Panc1 (cell line): ENCODE results near the gene FOXO6. TPM values are rescaled to one million over a fixed set of nuclear protein-coding genes. Genes with fewer than 3 reads are reported as not detected.

Experiments
- ATAC-seq: fragments of 200-7000 bp; cut with Tn5 transposase; 2 replicates; pipeline ENCODE4 v1.9.1; 2020; ENCODE audit warnings: mild to moderate bottlenecking, moderate library complexity
- BruUV-seq: library from RNA; stranded (reverse); fragments of 400-500 nt; replicated peaks from 2 replicates; lab custom pipeline; 2021; lab: Mats Ljungman, UMichigan
- CTCF ChIA-PET: fragments of 300-600 bp; sonication (Branson Sonifier 250); formaldehyde crosslinking; loops from one replicate; lab custom pipeline; 2022; ENCODE audit warnings: antibody characterized with exemption; lab: Charles Lee
- POLR2A ChIA-PET: fragments of 300-600 bp; sonication (Branson Sonifier 250); formaldehyde crosslinking; loops from one replicate; lab custom pipeline; 2022; ENCODE audit warnings: antibody characterized with exemption; lab: Charles Lee
- DNase-seq: peaks from one replicate; pipeline ENCODE4 v3.0.0-alpha.2; 2010; ENCODE audit warnings: low read depth, low spot score
- H3K27ac ChIP-seq: 2 replicates; pipeline ENCODE4 v1.5.1; 2011; ENCODE audit warnings: mild to moderate bottlenecking, low read length, inconsistent platforms
- H3K27me3 ChIP-seq: fragments of 200-500 bp; sonication (Bioruptor generic); 2 replicates; pipeline ENCODE4 v1.6.0; 2014; ENCODE audit warnings: low read length, inconsistent platforms; ENCODE audit not compliant: control insufficient read depth, insufficient read depth
- H3K36me3 ChIP-seq: fragments of 200-500 bp; sonication (Bioruptor generic); 2 replicates; pipeline ENCODE4 v1.5.1; 2014; ENCODE audit warnings: inconsistent platforms, mild to moderate bottlenecking, low read length, moderate library complexity; ENCODE audit not compliant: control insufficient read depth, insufficient read depth
- H3K4me1 ChIP-seq: 2 replicates; pipeline ENCODE4 v1.5.1; 2011; ENCODE audit warnings: inconsistent platforms, mild to moderate bottlenecking, low read length, moderate library complexity; ENCODE audit not compliant: control insufficient read depth, insufficient read depth
- H3K4me3 ChIP-seq, 2 experiments: 2 replicates each; pipeline ENCODE4 v1.5.1; 2011 to 2012; ENCODE audit warnings: low read depth in 2 of 2, low read length in 2 of 2, mild to moderate bottlenecking in 2 of 2, inconsistent platforms in 1 of 2, moderate library complexity in 1 of 2
- H3K9me3 ChIP-seq: fragments of 200-500 bp; sonication (Bioruptor generic); 2 replicates; pipeline ENCODE4 v1.5.1; 2014; ENCODE audit warnings: low read depth, mild to moderate bottlenecking, inconsistent platforms, low read length, moderate library complexity; ENCODE audit not compliant: control insufficient read depth, insufficient read depth
- CTCF ChIP-seq: fragments of 450-650 bp; IDR thresholded peaks from 2 replicates; pipeline ENCODE4 v1.5.1; 2017; ENCODE audit warnings: mild to moderate bottlenecking
- POLR2AphosphoS5 ChIP-seq: IDR thresholded peaks from 2 replicates; pipeline ENCODE4 v1.6.1; 2012; ENCODE audit warnings: mild to moderate bottlenecking, low read depth, low read length, moderate library complexity
- SIN3A ChIP-seq: IDR thresholded peaks from 2 replicates; pipeline ENCODE4 v1.6.1; 2012; ENCODE audit warnings: low read depth, mild to moderate bottlenecking, low read length, moderate library complexity, borderline replicate concordance; ENCODE audit not compliant: insufficient read depth
- TCF7L2 ChIP-seq: IDR thresholded peaks from 2 replicates; pipeline ENCODE4 v1.6.1; 2011; ENCODE audit warnings: mild to moderate bottlenecking, low read depth, low read length, inconsistent platforms
- in situ Hi-C: cut with HindIII; loops from 2 replicates; pipeline ENCODE4 v1.10.0; 2016; ENCODE audit warnings: low sequenced_read_pairs, low pct_unique_long_range_greater_than_20kb
- intact Hi-C: fragments of 100-400 bp; cut with micrococcal nuclease; formaldehyde crosslinking; loops from one replicate; pipeline ENCODE4 v1.10.0; 2022; ENCODE audit not compliant: unreplicated experiment
- total RNA-seq: library from RNA; stranded (reverse); gene quantifications from one replicate; pipeline ENCODE4 v1.2.1, GENCODE V29; 2021; ENCODE audit not compliant: unreplicated experiment
- TF ChIP-seq, protein P1 (sequence below), 2 experiments: IDR thresholded peaks; 2 replicates each; pipeline ENCODE4 v1.6.1; 2011 to 2012; ENCODE audit warnings: low read depth in 2 of 2, control low read depth in 1 of 2, low read length in 1 of 2, mild to moderate bottlenecking in 1 of 2, moderate library complexity in 1 of 2; ENCODE audit not compliant: insufficient read depth in 1 of 2

Gene FOXO6
- total RNA-seq, 1 experiment from 2014 or later = 2.5 TPM

DNA sequence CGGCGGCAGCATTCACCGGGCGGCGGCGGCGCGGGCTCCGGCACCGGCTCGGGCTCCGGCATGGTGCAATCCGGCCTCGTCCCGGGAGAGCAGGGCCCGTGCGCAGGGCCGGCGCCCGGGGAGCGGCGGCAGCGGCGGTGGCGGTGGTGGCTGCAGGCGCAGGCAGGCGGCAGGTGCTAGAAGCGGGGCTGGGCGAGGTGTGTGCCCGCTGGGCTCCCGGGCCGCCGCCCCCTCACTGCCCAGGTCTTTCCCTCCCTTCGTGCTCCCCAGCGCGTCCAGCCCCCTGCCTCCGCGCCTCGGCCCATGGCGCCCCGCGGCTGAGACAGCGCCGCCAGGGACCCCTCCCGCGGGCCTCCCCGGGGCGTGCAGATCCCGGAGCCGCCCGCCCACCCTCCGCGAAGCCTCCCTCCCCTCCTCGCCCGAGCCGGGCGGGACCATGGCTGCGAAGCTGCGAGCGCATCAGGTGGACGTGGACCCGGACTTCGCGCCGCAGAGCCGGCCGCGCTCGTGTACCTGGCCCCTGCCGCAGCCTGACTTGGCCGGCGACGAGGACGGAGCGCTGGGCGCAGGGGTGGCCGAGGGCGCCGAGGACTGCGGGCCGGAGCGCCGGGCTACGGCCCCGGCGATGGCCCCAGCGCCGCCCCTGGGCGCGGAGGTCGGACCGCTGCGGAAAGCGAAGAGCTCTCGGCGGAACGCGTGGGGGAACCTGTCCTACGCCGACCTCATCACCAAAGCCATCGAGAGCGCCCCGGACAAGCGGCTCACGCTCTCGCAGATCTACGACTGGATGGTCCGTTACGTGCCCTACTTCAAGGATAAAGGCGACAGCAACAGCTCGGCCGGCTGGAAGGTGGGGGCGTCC lies 492 bp downstream of the FOXO6 start:
- DNase-seq (no peak), ATAC-seq (peak; percentile 61)
- no peaks in the 10 kb centered on the region for H3K9me3 ChIP-seq
- H3K36me3 ChIP-seq = no peaks in the 10 kb centered on the region
- H3K27ac ChIP-seq = no peak overlapping the region
- H3K27me3 ChIP-seq = no peaks in the 10 kb centered on the region
- ChIA-PET CTCF (interaction anchor here (0.6 to 0.7 kb wide), 4 partner anchors 10 to 1323 kb away, joined by 3 to 8 read pairs (median 4); no protein-coding TSS in a partner anchor), POLR2A (interaction anchor here (0.6 kb wide), 2 partner anchors 49 to 56 kb away, joined by 5 to 6 read pairs; no protein-coding TSS in a partner anchor)
- intact Hi-C loops (no loop called here), in situ Hi-C loops (no loop called here)
- H3K4me3 ChIP-seq = peak overlapping the region; percentile 44 to 46
- no TSS peak for BruUV-seq
- TF ChIP-seq SIN3A (0 out of 2 replicates have a peak, but pooled peaks have one; percentile 36), TCF7L2 (no peak)
- H3K4me1 ChIP-seq = peaks cover 7% of the 10 kb centered on the region; the same call in 1 of the 2 replicates

GRCh38 chr1:41362357-41362721 lies 1.1 kb downstream of the FOXO6 start:
- Histone ChIP-seq H3K27ac (no peak overlapping the region), H3K36me3 (no peaks in the 10 kb centered on the region), H3K9me3 (no peaks in the 10 kb centered on the region), H3K27me3 (no peaks in the 10 kb centered on the region), H3K4me3 (peak overlapping the region; percentile 44 to 46), H3K4me1 (peaks cover 9% of the 10 kb centered on the region; the same call in 1 of the 2 replicates)
- intact Hi-C loops (no loop called here), in situ Hi-C loops (no loop called here)
- no TSS peak for BruUV-seq
- DNase-seq (no peak), ATAC-seq (no peak)
- ChIA-PET POLR2A (interaction anchor here (0.6 kb wide), 2 partner anchors 50 to 56 kb away, joined by 5 to 6 read pairs; no protein-coding TSS in a partner anchor), CTCF (interaction anchor here (0.7 kb wide), 1 partner anchor 79 kb away, joined by 3 read pairs; no protein-coding TSS in a partner anchor)
- no peak for TF ChIP-seq SIN3A
- no peak for TF ChIP-seq POLR2AphosphoS5
- TF ChIP-seq, protein P1, sequence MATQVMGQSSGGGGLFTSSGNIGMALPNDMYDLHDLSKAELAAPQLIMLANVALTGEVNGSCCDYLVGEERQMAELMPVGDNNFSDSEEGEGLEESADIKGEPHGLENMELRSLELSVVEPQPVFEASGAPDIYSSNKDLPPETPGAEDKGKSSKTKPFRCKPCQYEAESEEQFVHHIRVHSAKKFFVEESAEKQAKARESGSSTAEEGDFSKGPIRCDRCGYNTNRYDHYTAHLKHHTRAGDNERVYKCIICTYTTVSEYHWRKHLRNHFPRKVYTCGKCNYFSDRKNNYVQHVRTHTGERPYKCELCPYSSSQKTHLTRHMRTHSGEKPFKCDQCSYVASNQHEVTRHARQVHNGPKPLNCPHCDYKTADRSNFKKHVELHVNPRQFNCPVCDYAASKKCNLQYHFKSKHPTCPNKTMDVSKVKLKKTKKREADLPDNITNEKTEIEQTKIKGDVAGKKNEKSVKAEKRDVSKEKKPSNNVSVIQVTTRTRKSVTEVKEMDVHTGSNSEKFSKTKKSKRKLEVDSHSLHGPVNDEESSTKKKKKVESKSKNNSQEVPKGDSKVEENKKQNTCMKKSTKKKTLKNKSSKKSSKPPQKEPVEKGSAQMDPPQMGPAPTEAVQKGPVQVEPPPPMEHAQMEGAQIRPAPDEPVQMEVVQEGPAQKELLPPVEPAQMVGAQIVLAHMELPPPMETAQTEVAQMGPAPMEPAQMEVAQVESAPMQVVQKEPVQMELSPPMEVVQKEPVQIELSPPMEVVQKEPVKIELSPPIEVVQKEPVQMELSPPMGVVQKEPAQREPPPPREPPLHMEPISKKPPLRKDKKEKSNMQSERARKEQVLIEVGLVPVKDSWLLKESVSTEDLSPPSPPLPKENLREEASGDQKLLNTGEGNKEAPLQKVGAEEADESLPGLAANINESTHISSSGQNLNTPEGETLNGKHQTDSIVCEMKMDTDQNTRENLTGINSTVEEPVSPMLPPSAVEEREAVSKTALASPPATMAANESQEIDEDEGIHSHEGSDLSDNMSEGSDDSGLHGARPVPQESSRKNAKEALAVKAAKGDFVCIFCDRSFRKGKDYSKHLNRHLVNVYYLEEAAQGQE (IDR thresholded peaks at IDR 0.05; ENCODE audit: insufficient read depth in 1 of 2, low read depth in 2 of 2, low read length in 1 of 2) = no peak
- TF ChIP-seq CTCF = no peak
- no peak for TF ChIP-seq TCF7L2
